ENCODE results near the gene MTSS2.

MTSS2 gene

GRCh38 chr16:70688246-70688742 is 2.4 kb upstream of the MTSS2 start:
- no peak for TF ChIP-seq CTCF (IDR thresholded peaks at IDR 0.05; ENCODE audit: low read depth, low read length)
- H3K4me3 ChIP-seq (ENCODE audit: low read depth, low read length): no peak overlapping the region

- no peak overlapping the region for H3K4me3 ChIP-seq (ENCODE audit: low read depth, low read length)
- no peak for TF ChIP-seq CTCF (IDR thresholded peaks at IDR 0.05; ENCODE audit: low read depth, low read length)
Observed at GRCh38 chr16:70687671-70688245, 1.9 kb upstream of the MTSS2 start.

DNA sequence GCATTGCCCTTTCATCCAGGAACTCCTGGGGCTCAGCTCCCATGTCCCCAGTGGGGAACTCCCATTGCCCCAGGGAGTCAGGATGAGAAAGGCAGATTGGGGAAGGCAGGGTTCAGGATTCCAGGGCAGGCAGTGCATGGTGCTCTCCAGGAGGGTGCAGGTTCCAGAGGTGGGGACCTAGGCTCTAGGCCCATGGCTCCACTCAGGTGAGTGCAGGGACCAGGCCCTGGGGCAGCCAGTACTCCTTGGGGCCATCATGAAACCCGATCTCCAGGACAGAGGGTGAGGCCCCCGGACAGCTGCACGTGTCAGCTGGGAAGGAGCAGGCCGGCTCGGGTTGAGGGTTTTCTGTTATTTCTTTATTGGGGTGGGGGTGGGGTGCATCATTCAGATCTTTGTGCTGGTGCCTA is 1.3 kb upstream of the MTSS2 start:
- TF ChIP-seq CTCF (IDR thresholded peaks at IDR 0.05; ENCODE audit: low read depth, low read length): no peak
- H3K4me3 ChIP-seq (ENCODE audit: low read depth, low read length): no peak overlapping the region

DNA sequence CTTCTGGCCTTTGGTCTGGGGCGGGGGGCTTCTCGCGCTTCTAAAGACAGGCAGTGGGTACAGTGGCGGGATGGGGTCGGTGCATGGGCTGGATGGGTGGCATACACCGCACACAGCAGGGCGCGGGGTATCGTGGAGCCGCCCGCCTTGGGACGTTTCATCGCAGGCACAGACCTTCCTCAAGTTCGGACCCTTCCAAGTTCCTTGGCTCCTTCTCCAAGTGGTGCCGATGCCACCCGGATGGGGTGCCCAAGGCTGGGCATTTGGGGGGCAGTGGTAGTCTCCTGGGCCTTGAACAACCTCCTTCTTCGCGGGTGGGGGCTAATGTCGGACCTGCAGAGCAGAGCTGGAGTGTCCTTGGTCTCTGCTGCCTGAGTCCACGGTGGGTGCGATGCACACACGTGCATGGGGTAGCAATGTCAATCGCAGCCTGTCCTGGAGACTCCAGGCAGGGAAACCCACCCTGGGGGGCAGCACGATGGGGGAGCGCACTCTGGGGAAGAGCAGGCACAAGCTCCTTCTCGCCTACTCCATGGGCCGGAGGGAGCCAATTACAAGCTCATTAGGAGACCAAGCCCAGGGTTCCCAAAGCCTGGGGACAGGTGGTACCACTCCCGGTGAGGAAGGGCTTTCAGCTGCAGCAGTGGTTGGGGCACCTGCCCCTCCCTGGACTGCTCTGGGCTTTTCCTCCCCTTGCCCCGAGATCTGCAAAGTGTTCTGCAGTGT is 686 bp upstream of the MTSS2 start:
- TF ChIP-seq CTCF (IDR thresholded peaks at IDR 0.05; ENCODE audit: low read depth, low read length): no peak
- H3K4me3 ChIP-seq (ENCODE audit: low read depth, low read length): peak overlapping the region; percentile 36

GRCh38 chr16:70685061-70685937 is 554 bp downstream of the MTSS2 start:
- peak overlapping the region; percentile 85 for H3K4me3 ChIP-seq (ENCODE audit: low read depth, low read length)
- no peak for TF ChIP-seq CTCF (IDR thresholded peaks at IDR 0.05; ENCODE audit: low read depth, low read length)

GRCh38 chr16:70684146-70685060 is 1.4 kb downstream of the MTSS2 start:
- no peak for TF ChIP-seq CTCF (IDR thresholded peaks at IDR 0.05; ENCODE audit: low read depth, low read length)
- peak overlapping the region; percentile 85 for H3K4me3 ChIP-seq (ENCODE audit: low read depth, low read length)

All from WI38 (cell line).